ENCODE results near the gene LRMDA.
A peak's percentile ranks its signal among the peaks of the same experiment; 100 is the strongest.

The LRMDA gene

GRCh38 chr10:75492173-75492925, 60.9 kb downstream of the LRMDA start:
- peak; percentile 37 for DNase-seq
- in situ Hi-C loops (cut with MboI; ENCODE audit: low pct_unique_long_range_greater_than_20kb, low sequenced_read_pairs) = no loop called here

- in situ Hi-C loops (cut with MboI; ENCODE audit: low pct_unique_long_range_greater_than_20kb, low sequenced_read_pairs) = no loop called here
- DNase-seq = no peak
Observed at GRCh38 chr10:75493464-75493863, 62.0 kb downstream of the LRMDA start.

- no peak for DNase-seq
- in situ Hi-C loops (cut with MboI; ENCODE audit: low pct_unique_long_range_greater_than_20kb, low sequenced_read_pairs) = no loop called here
Observed at GRCh38 chr10:75495434-75496190, 64.2 kb downstream of the LRMDA start.

DNA sequence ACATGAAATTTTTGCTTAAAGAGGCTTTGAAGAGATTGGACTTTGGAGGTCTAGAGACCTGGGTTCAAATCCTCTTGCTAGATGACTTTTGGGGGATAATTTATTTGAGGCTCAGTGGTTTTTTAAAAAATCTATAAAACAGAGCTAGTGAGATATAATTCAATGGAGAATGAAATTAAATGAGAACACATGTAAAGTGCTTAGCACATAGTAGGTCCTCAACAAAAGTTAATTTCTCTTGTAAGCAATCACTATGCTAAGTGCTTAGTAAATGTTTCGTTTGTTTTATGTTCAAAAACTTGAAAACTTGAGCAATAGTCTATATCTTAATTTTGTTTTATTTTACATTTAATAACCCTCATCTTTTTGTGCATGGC, 64.8 kb downstream of the LRMDA start:
- in situ Hi-C loops (cut with MboI; ENCODE audit: low pct_unique_long_range_greater_than_20kb, low sequenced_read_pairs) = no loop called here
- DNase-seq = no peak

DNA sequence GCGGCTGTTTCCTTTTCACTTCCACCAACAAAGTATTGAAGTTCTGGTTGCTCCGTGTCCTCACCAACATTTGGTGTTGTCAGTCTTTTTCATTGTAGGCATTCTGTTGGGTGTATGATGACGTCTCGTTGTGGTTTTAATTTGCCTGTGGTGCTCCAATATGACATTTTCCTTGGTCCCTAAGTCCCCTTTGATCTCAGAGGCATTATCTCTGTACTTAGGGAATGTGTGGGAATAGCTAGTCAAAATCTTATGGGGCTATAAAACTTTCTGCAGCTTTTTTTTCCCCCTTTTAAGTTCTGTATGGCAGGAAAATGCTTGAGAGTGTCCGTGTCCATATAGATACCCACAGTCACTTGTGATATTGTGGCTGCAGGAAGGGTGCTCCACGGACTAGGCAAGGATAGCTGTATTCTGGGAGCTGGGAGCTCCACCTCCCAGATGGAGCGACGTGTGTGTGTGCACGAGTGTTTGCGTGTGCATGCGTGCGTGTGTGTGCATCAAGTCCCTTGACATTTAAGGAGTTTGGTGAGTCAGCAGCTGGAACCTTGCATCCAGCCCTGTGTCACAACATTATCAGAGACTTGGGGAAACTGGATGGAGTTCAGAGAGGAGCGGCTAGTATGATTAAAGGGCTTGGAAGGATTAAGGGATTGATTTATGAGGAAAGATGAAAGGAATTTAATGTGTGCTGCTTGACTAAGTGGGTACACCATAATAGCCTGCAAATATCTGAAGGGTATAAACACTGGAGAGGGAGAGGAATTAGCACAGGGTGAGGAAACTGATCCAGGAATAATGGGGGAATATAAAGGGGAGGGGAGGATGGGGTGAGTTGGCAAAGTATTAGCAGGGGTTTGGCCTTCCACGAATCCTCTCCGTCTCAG, 66.8 kb downstream of the LRMDA start:
- in situ Hi-C loops (cut with MboI; ENCODE audit: low pct_unique_long_range_greater_than_20kb, low sequenced_read_pairs) = no loop called here
- DNase-seq = no peak

- in situ Hi-C loops (cut with MboI; ENCODE audit: low pct_unique_long_range_greater_than_20kb, low sequenced_read_pairs) = no loop called here
- no peak for DNase-seq
Observed at GRCh38 chr10:75498884-75499350, 67.5 kb downstream of the LRMDA start.

DNA sequence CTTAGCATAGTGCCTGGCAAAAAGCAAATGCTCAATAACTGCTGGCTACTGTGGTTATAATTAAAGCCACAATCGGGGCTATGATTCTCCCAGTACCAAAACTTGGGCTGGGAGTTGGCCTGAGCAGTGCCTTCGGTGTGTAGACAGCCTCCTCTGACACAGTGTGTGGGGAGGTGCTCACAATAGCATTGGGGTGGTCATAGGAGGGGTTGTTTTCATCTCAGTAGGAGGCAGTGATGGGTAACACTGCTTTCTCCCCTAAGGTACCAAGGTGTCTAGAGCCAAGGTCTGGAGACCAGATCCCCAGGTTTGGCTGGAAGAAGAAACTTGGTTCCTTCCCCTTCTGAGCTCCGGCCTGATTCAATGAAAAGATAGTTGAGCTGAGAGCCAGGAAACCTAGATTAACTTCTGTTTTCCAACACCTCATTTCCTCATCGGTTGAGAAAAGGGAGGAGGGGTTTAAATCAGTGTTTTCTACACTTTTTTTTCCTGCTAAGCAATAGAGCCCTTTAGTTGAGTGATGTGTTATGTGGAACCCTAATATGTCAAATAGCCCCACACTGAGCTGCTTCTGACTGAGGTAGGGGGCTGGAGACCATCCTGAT, 68.2 kb downstream of the LRMDA start:
- no peak for DNase-seq
- in situ Hi-C loops (cut with MboI; ENCODE audit: low pct_unique_long_range_greater_than_20kb, low sequenced_read_pairs) = no loop called here

- in situ Hi-C loops (cut with MboI; ENCODE audit: low pct_unique_long_range_greater_than_20kb, low sequenced_read_pairs) = no loop called here
- DNase-seq = no peak
Observed at GRCh38 chr10:75502389-75502788, 71.0 kb downstream of the LRMDA start.

- no peak for DNase-seq
- in situ Hi-C loops (cut with MboI; ENCODE audit: low pct_unique_long_range_greater_than_20kb, low sequenced_read_pairs) = no loop called here
Observed at GRCh38 chr10:75502838-75503237, 71.4 kb downstream of the LRMDA start.

DNA sequence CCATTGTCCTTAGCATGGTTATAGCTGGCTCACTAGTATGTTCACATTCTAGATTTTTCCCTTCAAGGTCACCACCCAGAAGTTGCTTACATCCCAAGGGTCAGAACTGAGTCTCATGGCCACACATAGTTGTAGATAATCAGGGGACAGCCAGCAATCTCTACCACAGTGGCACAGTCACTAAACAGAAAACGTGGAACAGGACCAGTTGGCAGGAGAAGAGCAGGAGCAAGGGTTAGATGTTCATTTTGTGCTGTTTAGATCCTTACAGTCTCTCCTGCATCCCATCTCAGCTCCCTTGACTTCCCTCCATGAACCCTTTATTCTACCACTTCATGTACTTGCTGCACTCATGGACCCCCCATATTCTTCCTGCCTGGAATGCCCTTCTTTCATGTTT, 73.9 kb downstream of the LRMDA start:
- in situ Hi-C loops (cut with MboI; ENCODE audit: low pct_unique_long_range_greater_than_20kb, low sequenced_read_pairs) = no loop called here
- DNase-seq = no peak

DNA sequence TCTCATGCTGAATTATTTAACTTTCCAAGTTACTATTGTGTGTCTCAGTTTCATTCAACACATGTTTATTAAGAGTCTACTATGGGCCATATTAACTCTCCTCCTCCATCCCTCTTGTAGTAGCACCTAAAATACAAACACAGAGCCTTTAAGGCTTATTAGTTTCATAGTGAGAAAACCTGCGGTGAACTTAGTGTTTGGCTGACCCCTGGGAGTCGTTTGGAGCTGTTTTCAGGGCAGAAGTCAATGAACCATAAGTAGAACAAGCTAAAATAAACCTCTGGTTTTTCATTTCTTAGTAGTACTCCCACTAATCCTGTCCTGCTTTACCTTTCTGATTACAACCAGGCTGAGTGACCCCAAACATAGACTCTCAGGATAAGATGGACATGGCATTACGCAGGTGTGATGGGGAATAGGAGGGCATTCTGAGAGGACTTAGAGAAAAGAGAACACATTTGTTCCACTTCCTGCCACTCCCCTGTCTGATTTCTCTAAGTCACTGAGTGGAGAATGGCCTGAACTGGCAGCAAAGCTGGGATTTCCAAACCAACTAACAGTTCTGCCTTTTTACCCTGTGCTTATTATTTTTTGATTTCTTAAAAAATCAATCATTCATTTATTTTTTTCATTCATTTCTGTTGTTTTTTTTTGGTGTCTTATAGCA, 74.5 kb downstream of the LRMDA start:
- in situ Hi-C loops (cut with MboI; ENCODE audit: low pct_unique_long_range_greater_than_20kb, low sequenced_read_pairs) = no loop called here
- DNase-seq = no peak

GRCh38 chr10:75506930-75507329, 75.5 kb downstream of the LRMDA start:
- no peak for DNase-seq
- in situ Hi-C loops (cut with MboI; ENCODE audit: low pct_unique_long_range_greater_than_20kb, low sequenced_read_pairs) = no loop called here

DNA sequence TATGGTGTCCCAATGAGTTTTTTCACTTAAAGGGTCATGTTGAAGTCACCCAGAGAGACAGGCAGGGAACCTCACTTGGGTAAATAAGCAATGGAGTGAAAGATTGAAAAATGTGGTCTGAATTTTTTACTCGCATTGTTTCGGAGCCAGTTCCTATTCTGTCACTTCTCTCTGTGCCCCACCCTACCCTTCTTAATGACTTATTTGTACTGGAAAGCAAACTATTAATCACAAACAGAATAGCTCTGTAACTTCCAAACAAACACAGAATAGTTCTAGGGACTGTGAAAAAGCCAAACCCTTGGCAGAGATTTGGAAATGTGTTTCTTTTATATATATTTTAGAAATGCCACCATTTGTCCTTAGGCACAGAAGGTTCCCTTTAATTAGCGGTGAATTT, 76.0 kb downstream of the LRMDA start:
- in situ Hi-C loops (cut with MboI; ENCODE audit: low pct_unique_long_range_greater_than_20kb, low sequenced_read_pairs) = no loop called here
- DNase-seq = no peak

DNA sequence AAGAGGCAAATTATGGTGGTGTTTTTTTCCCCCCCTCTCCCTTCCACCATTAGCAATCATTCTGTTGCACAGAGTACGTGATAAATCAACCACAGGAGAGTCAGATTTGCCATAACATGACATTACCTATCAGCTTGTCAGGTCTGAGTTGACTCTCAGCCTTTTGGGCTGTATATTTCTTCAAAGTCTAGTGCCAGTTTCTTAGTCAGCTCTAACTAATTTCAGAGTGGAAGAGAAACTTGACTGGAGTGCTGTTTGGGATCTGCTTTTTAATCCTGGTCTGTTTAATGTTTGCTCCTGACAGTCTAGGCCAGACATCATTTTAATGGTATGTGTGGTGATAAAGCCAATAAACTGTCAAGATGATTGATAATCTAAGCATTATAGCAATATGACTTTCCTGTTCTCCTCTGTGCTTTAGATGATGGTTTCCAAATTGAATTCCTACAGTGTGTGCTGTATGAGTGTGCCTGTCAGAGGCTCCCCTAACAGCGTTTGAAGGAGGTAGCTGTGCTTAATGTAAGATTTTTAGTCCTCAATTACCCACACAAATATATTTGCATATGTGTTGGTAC, 76.9 kb downstream of the LRMDA start:
- DNase-seq = no peak
- in situ Hi-C loops (cut with MboI; ENCODE audit: low pct_unique_long_range_greater_than_20kb, low sequenced_read_pairs) = no loop called here

- no peak for DNase-seq
- in situ Hi-C loops (cut with MboI; ENCODE audit: low pct_unique_long_range_greater_than_20kb, low sequenced_read_pairs) = no loop called here
Observed at GRCh38 chr10:75508814-75509306, 77.4 kb downstream of the LRMDA start.

DNA sequence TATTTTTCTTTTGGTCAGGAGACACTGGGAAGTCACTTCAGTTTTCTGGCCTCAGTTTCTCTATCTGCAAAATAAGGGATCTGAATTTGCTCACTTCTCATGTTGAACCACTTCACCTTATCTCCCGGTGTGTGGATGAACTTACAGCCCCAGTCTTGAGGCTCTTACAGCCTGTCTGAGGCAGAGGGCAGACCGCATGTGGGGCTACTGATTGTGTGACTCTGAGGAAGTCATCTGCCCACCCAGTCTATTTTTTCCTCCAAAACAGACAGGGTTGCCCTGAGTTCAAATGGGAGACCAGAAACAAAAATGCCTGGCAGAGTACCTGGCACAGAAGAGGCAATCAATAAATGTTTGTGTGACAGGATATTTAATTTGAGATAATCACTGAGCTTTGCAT, 78.3 kb downstream of the LRMDA start:
- in situ Hi-C loops (cut with MboI; ENCODE audit: low pct_unique_long_range_greater_than_20kb, low sequenced_read_pairs) = no loop called here

GRCh38 chr10:75511011-75511410, 79.6 kb downstream of the LRMDA start:
- in situ Hi-C loops (cut with MboI; ENCODE audit: low pct_unique_long_range_greater_than_20kb, low sequenced_read_pairs) = no loop called here
- no peak for DNase-seq

More for the DNA sequence above, 78.3 kb downstream of the LRMDA start:
- no peak for DNase-seq

GRCh38 chr10:75512203-75512933, 80.9 kb downstream of the LRMDA start:
- no peak for DNase-seq

More at GRCh38 chr10:75512203-75512933, 80.9 kb downstream of the LRMDA start:
- in situ Hi-C loops (cut with MboI; ENCODE audit: low pct_unique_long_range_greater_than_20kb, low sequenced_read_pairs) = no loop called here
